WTC11 (cell line): Measurements from ENCODE around the gene HCRTR1.

Experiments
- CREB1 ChIP-seq: sonication (generic); formaldehyde crosslinking; IDR thresholded peaks from 2 replicates; pipeline ENCODE4 v1.8.0; 2023; ENCODE audit warnings: mild to moderate bottlenecking, missing genetic modification reagents
- CREM ChIP-seq: sonication (generic); formaldehyde crosslinking; IDR thresholded peaks from 2 replicates; pipeline ENCODE4 v1.8.1; 2022; ENCODE audit warnings: mild to moderate bottlenecking, missing genetic modification reagents, moderate library complexity
- ESRRA ChIP-seq: sonication (generic); formaldehyde crosslinking; IDR thresholded peaks from 2 replicates; pipeline ENCODE4 v1.8.1; 2022; ENCODE audit warnings: mild to moderate bottlenecking, missing genetic modification reagents, borderline replicate concordance
- FOXK1 ChIP-seq: sonication (generic); formaldehyde crosslinking; IDR thresholded peaks from 2 replicates; pipeline ENCODE4 v1.8.0; 2022; ENCODE audit warnings: mild to moderate bottlenecking, moderate library complexity, missing genetic modification reagents
- NR3C1 ChIP-seq: sonication (generic); formaldehyde crosslinking; conservative IDR thresholded peaks from 2 replicates; pipeline ENCODE4 v1.8.1; 2023; ENCODE audit warnings: low read depth, mild to moderate bottlenecking, missing genetic modification reagents
- SMAD3 ChIP-seq: sonication (generic); formaldehyde crosslinking; IDR thresholded peaks from 2 replicates; pipeline ENCODE4 v1.8.0; 2022; ENCODE audit warnings: missing genetic modification reagents, mild to moderate bottlenecking, borderline replicate concordance
- SMAD4 ChIP-seq: sonication (generic); formaldehyde crosslinking; IDR thresholded peaks from 2 replicates; pipeline ENCODE4 v1.8.0; 2022; ENCODE audit warnings: mild to moderate bottlenecking, missing genetic modification reagents
- SOX15 ChIP-seq: fragments of 250-450 bp; sonication (Bioruptor Pico); IDR thresholded peaks from 2 replicates; pipeline ENCODE4 v1.9.0; 2021; ENCODE audit warnings: mild to moderate bottlenecking
- SP1 ChIP-seq: sonication (generic); formaldehyde crosslinking; conservative IDR thresholded peaks from 2 replicates; pipeline ENCODE4 v1.8.1; 2022; ENCODE audit warnings: missing genetic modification reagents
- TF ChIP-seq, protein P1 (sequence below): fragments of 200-600 bp; IDR thresholded peaks from 2 replicates; pipeline ENCODE4 v1.8.0; 2022; ENCODE audit warnings: antibody characterized with exemption
- TF ChIP-seq, protein P2 (sequence below): sonication (generic); formaldehyde crosslinking; IDR thresholded peaks from 2 replicates; pipeline ENCODE4 v1.8.0; 2022; ENCODE audit warnings: mild to moderate bottlenecking, missing genetic modification reagents

DNA sequence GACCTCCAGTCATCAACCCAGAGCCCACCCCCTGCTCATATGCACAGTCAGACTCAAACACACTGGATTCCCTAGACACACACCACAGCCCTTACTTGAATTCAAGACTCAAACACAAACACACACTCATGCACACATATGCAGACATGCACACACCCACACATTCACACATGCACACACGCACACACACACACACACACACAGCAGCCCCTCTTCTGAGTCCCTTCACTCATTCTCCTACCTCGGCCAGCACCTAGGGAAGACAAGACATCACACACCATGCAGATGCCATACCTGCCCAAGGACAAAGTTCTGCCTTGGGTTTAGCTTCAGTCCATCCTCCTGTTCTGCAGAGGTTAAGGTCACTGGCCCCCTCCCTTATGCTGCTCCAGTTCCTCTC, 1.6 kb upstream of the HCRTR1 start:
- TF ChIP-seq ESRRA (no peak), CREM (CRISPR knock-in tag) (no peak), SP1 (CRISPR knock-in tag) (no peak), SMAD3 (CRISPR knock-in tag) (no peak), CREB1 (no peak), NR3C1 (CRISPR knock-in tag) (no peak), SOX15 (no peak), SMAD4 (CRISPR knock-in tag) (no peak), FOXK1 (no peak)
- TF ChIP-seq, protein P1, sequence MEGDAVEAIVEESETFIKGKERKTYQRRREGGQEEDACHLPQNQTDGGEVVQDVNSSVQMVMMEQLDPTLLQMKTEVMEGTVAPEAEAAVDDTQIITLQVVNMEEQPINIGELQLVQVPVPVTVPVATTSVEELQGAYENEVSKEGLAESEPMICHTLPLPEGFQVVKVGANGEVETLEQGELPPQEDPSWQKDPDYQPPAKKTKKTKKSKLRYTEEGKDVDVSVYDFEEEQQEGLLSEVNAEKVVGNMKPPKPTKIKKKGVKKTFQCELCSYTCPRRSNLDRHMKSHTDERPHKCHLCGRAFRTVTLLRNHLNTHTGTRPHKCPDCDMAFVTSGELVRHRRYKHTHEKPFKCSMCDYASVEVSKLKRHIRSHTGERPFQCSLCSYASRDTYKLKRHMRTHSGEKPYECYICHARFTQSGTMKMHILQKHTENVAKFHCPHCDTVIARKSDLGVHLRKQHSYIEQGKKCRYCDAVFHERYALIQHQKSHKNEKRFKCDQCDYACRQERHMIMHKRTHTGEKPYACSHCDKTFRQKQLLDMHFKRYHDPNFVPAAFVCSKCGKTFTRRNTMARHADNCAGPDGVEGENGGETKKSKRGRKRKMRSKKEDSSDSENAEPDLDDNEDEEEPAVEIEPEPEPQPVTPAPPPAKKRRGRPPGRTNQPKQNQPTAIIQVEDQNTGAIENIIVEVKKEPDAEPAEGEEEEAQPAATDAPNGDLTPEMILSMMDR: no peak
- TF ChIP-seq, protein P2, sequence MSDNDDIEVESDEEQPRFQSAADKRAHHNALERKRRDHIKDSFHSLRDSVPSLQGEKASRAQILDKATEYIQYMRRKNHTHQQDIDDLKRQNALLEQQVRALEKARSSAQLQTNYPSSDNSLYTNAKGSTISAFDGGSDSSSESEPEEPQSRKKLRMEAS (CRISPR knock-in tag): no peak
